HepG2 (cell line): ENCODE data around the gene ACOT4. TPM values are rescaled to one million over a fixed set of nuclear protein-coding genes. Genes with fewer than 3 reads are reported as not detected.
"Not testable (repeated sequence)": the region's sequence is repeated elsewhere in the genome, so short reads cannot be mapped to it uniquely, and the experiment has no call there.

Experiments
- AHDC1 ChIP-seq: sonication (generic); formaldehyde crosslinking; IDR thresholded peaks from 2 replicates; pipeline ENCODE4 v1.5.1; 2020; ENCODE audit warnings: mild to moderate bottlenecking, missing genetic modification reagents, borderline replicate concordance
- CHCHD3 ChIP-seq: sonication (generic); formaldehyde crosslinking; IDR thresholded peaks from 2 replicates; pipeline ENCODE4 v1.8.0; 2022; ENCODE audit warnings: mild to moderate bottlenecking, missing genetic modification reagents, moderate library complexity
- CHD2 ChIP-seq: IDR thresholded peaks from 2 replicates; pipeline ENCODE4 v1.6.1; 2011; ENCODE audit warnings: low read depth, low read length, improper control_type of control experiment
- HES4 ChIP-seq: sonication (generic); formaldehyde crosslinking; IDR thresholded peaks from 2 replicates; pipeline ENCODE4 v1.9.0; 2021; ENCODE audit warnings: mild to moderate bottlenecking, missing genetic modification reagents, borderline replicate concordance
- MXI1 ChIP-seq: IDR thresholded peaks from 3 replicates; pipeline ENCODE4 v1.6.1; 2012; ENCODE audit warnings: low read depth, low read length, inconsistent platforms, borderline replicate concordance
- NONO ChIP-seq, 2 experiments: fragments of 450-650 bp in 1 of 2; sonication (generic) in 1 of 2; formaldehyde crosslinking in 1 of 2; IDR thresholded peaks in 1 of 2; conservative IDR thresholded peaks in 1 of 2; 2 replicates each; pipeline versions ENCODE4 v1.6.1 to v1.8.0; 2017 to 2022; ENCODE audit warnings: mild to moderate bottlenecking in 1 of 2, missing genetic modification reagents in 1 of 2, moderate library complexity in 1 of 2
- NR2F1 ChIP-seq, 2 experiments: fragments of 450-650 bp in 1 of 2; formaldehyde crosslinking in 1 of 2; IDR thresholded peaks; 2 replicates each; pipeline versions ENCODE4 v1.5.0 to v1.6.1; 2016 to 2020; ENCODE audit warnings: mild to moderate bottlenecking in 1 of 2, missing compliant biosample characterization in 1 of 2, missing genetic modification reagents in 1 of 2, moderate library complexity in 1 of 2
- SRY ChIP-seq: sonication (generic); formaldehyde crosslinking; IDR thresholded peaks from 2 replicates; pipeline ENCODE4 v1.8.0; 2022; ENCODE audit warnings: mild to moderate bottlenecking, missing genetic modification reagents
- THAP11 ChIP-seq: IDR thresholded peaks from 2 replicates; pipeline ENCODE4 v1.6.1; 2016; ENCODE audit warnings: missing biosample characterization, missing genetic modification reagents
- UBTF ChIP-seq: sonication (generic); formaldehyde crosslinking; IDR thresholded peaks from 2 replicates; pipeline ENCODE4 v1.4.0; 2020; ENCODE audit warnings: mild to moderate bottlenecking, missing genetic modification reagents
- ZBTB10 ChIP-seq: sonication (generic); formaldehyde crosslinking; IDR thresholded peaks from 2 replicates; pipeline ENCODE4 v1.4.0; 2020; ENCODE audit warnings: missing genetic modification reagents, borderline replicate concordance
- ZBTB25 ChIP-seq: IDR thresholded peaks from 2 replicates; pipeline ENCODE4 v1.6.1; 2018; ENCODE audit warnings: missing genetic modification reagents
- ZNF501 ChIP-seq: sonication (generic); formaldehyde crosslinking; IDR thresholded peaks from 2 replicates; pipeline ENCODE4 v1.5.1; 2020; ENCODE audit warnings: mild to moderate bottlenecking, moderate library complexity, missing genetic modification reagents
- polyA plus RNA-seq, 8 experiments: library from polyadenylated mRNA; depleted of rRNA in 3 of 8; stranded (reverse) in 7 of 8; unstranded in 1 of 8; fragments of >200 nt; fragmentation: Illumina TruSeq in 4 of 8; extraction: Trizol in 4 of 8; gene quantifications; 2 replicates each; pipeline versions ENCODE4 v1.2.1 to v1.2.3, GENCODE V29; 2011 to 2016; ENCODE audit warnings: low read depth in 4 of 8, missing spikeins in 1 of 8, mixed read lengths in 1 of 8; ENCODE audit not compliant: insufficient read depth in 1 of 8
- total RNA-seq, 5 experiments: library from RNA; depleted of rRNA; stranded (reverse); fragments of >200 nt; fragmentation: Illumina TruSeq; extraction: Trizol; gene quantifications; 2 replicates each; pipeline ENCODE4 v1.2.3, GENCODE V29; 2016; ENCODE audit warnings: low read depth in 1 of 5
- TF ChIP-seq, protein P1 (sequence below): IDR thresholded peaks from 2 replicates; pipeline ENCODE4 v1.6.1; 2016

Gene ACOT4
- total and polyA plus RNA-seq, 2 of the 13 experiments (the other 11 are each of a cell fraction or from before 2014, with no cell fraction given), result 0.04 to 0.05 TPM

DNA sequence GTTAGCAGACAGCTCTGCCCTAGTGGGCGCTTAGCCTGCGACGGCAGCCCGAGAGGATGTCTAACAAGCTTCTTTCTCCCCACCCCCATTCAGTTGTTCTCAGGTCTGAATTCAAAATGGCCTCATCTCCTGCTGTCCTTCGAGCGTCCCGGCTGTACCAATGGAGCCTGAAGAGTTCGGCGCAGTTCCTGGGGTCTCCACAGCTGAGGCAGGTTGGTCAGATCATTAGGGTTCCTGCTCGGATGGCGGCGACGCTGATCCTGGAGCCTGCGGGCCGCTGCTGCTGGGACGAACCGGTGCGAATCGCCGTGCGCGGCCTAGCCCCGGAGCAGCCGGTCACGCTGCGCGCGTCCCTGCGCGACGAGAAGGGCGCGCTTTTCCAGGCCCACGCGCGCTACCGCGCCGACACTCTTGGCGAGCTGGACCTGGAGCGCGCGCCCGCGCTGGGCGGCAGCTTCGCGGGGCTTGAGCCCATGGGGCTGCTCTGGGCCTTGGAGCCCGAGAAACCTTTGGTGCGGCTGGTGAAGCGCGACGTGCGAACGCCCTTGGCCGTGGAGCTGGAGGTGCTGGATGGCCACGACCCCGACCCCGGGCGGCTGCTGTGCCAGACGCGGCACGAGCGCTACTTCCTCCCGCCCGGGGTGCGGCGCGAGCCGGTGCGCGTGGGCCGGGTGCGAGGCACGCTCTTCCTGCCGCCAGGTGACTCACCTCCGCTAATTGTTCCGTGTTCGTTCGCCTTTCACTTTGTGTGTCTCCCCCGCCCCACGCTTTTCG, 22.3 kb upstream of the ACOT4 start, which contains the start of gene ACOT2 (continued):
- TF ChIP-seq, protein P1, sequence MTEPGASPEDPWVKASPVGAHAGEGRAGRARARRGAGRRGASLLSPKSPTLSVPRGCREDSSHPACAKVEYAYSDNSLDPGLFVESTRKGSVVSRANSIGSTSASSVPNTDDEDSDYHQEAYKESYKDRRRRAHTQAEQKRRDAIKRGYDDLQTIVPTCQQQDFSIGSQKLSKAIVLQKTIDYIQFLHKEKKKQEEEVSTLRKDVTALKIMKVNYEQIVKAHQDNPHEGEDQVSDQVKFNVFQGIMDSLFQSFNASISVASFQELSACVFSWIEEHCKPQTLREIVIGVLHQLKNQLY (CRISPR knock-in tag), result 0 out of 2 replicates have a peak, but pooled peaks have one; percentile 40
- peak; percentile 89; the same call in 1 of the 2 replicates for TF ChIP-seq UBTF (CRISPR knock-in tag)
- 0 out of 2 replicates have a peak, but pooled peaks have one; percentile 35 for TF ChIP-seq ZBTB10 (CRISPR knock-in tag)
- peak; percentile 13; the same call in 1 of the 2 replicates for TF ChIP-seq CHD2
- peak; percentile 48 for TF ChIP-seq THAP11 (CRISPR knock-in tag)
- peak; percentile 84 for TF ChIP-seq ZNF501 (CRISPR knock-in tag)
- 0 out of 2 replicates have a peak, but pooled peaks have one; percentile 28 for TF ChIP-seq SRY (CRISPR knock-in tag)
- TF ChIP-seq NR2F1 (CRISPR knock-in tag; IDR thresholded peaks at IDR 0.05), result peak in 1 of 2 experiments; percentile 62; a peak in 1 of 4 replicates
- TF ChIP-seq CHCHD3 (CRISPR knock-in tag), result 0 out of 2 replicates have a peak, but pooled peaks have one; percentile 60
- TF ChIP-seq HES4, result 0 out of 2 replicates have a peak, but pooled peaks have one; percentile 23
- peak; percentile 29; the same call in 1 of the 3 replicates for TF ChIP-seq MXI1
- TF ChIP-seq AHDC1 (CRISPR knock-in tag), result 0 out of 2 replicates have a peak, but pooled peaks have one; percentile 16
- peak; percentile 41; the same call in 1 of the 2 replicates for TF ChIP-seq ZBTB25 (CRISPR knock-in tag)
- not testable (repeated sequence) for TF ChIP-seq NONO (IDR thresholded peaks at IDR 0.05)
- TF ChIP-seq NONO (CRISPR knock-in tag; conservative IDR thresholded peaks at IDR 0.05), result peak; percentile 24; the same call in 1 of the 2 replicates
